ENCODE data around the gene SMIM23.

The SMIM23 gene

GRCh38 chr5:171785517-171785916, at the start of gene SMIM23:
Gene SMIM23 (plus strand): TSS chr5:171785817. CDS start chr5:171785872, 55 bp downstream.
- DNase-seq (ENCODE audit: low read depth in 2 of 2) = no peak

- DNase-seq (ENCODE audit: low read depth in 2 of 2) = no peak
Observed at GRCh38 chr5:171736976-171737891, 48.4 kb upstream of the SMIM23 start.

GRCh38 chr5:171738501-171738900, 47.1 kb upstream of the SMIM23 start:
- DNase-seq (ENCODE audit: low read depth in 2 of 2) = no peak

- DNase-seq (ENCODE audit: low read depth in 2 of 2) = no peak
Observed at GRCh38 chr5:171739271-171739670, 46.3 kb upstream of the SMIM23 start.

GRCh38 chr5:171743436-171744076, 42.1 kb upstream of the SMIM23 start:
- DNase-seq (ENCODE audit: low read depth in 2 of 2) = no peak

GRCh38 chr5:171744264-171744663, 41.4 kb upstream of the SMIM23 start:
- DNase-seq (ENCODE audit: low read depth in 2 of 2) = no peak

GRCh38 chr5:171744882-171745281, 40.7 kb upstream of the SMIM23 start:
- no peak for DNase-seq (ENCODE audit: low read depth in 2 of 2)

GRCh38 chr5:171745602-171746001, 40.0 kb upstream of the SMIM23 start:
- no peak for DNase-seq (ENCODE audit: low read depth in 2 of 2)

- no peak for DNase-seq (ENCODE audit: low read depth in 2 of 2)
Observed at GRCh38 chr5:171747061-171747859, 38.4 kb upstream of the SMIM23 start.

- DNase-seq (ENCODE audit: low read depth in 2 of 2) = no peak
Observed at GRCh38 chr5:171748720-171749119, 36.9 kb upstream of the SMIM23 start.

GRCh38 chr5:171749365-171749764, 36.3 kb upstream of the SMIM23 start:
- no peak for DNase-seq (ENCODE audit: low read depth in 2 of 2)

GRCh38 chr5:171750311-171750788, 35.3 kb upstream of the SMIM23 start:
- no peak for DNase-seq (ENCODE audit: low read depth in 2 of 2)

- no peak for DNase-seq (ENCODE audit: low read depth in 2 of 2)
Observed at GRCh38 chr5:171755354-171755821, 30.2 kb upstream of the SMIM23 start.

GRCh38 chr5:171757853-171758535, 27.6 kb upstream of the SMIM23 start:
- DNase-seq (ENCODE audit: low read depth in 2 of 2) = no peak

GRCh38 chr5:171759777-171760176, 25.8 kb upstream of the SMIM23 start:
- no peak for DNase-seq (ENCODE audit: low read depth in 2 of 2)

- no peak for DNase-seq (ENCODE audit: low read depth in 2 of 2)
Observed at GRCh38 chr5:171762021-171762608, 23.5 kb upstream of the SMIM23 start.

- no peak for DNase-seq (ENCODE audit: low read depth in 2 of 2)
Observed at GRCh38 chr5:171762903-171763302, 22.7 kb upstream of the SMIM23 start.

- no peak for DNase-seq (ENCODE audit: low read depth in 2 of 2)
Observed at GRCh38 chr5:171764265-171764664, 21.4 kb upstream of the SMIM23 start.

GRCh38 chr5:171766875-171767274, 18.7 kb upstream of the SMIM23 start:
- DNase-seq (ENCODE audit: low read depth in 2 of 2) = no peak

- DNase-seq (ENCODE audit: low read depth in 2 of 2) = no peak
Observed at GRCh38 chr5:171770153-171770552, 15.5 kb upstream of the SMIM23 start.

GRCh38 chr5:171771856-171772255, 13.8 kb upstream of the SMIM23 start:
- no peak for DNase-seq (ENCODE audit: low read depth in 2 of 2)
